GM04503 (cell line): Measurements from ENCODE around the gene PDCL3.

Experiments used
- DNase-seq: peaks from one replicate; pipeline ENCODE4 v3.0.0-alpha.2; 2012; ENCODE audit warnings: low read depth

Gene PDCL3

DNA sequence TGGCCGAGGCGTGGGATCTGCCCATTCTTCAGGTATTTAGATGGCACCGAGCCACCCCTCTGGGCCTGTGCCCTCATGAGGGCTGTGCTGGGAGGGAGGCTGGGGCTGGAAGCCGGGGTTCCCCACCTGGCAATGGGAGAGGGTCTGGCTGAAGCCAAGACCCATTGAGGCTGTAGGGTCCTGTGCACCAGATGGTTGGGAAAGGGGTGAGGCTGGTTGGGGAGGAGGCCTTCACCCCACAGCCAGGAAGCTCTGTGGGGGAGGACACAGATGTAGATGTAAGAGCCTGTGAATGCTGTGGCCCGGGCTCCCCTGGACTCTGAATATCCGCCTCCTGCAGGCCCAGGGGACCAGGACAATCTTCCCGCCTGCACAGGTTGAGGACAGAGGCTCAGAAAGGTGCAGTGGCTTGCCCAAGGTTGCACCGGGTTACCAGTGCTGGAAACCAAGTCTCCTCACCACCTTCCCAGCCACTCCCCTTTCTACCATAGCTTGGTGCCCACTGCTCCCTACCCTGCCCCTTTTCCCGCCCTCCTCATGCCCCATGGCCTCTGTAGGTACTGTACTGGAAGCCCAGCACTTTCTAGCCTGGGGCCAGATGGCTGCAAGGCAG lies 49.7 kb downstream of the PDCL3 start:
- no peak for DNase-seq

GRCh38 chr2:100613719-100614118 lies 50.9 kb downstream of the PDCL3 start:
- no peak for DNase-seq

- DNase-seq = no peak
Measured at GRCh38 chr2:100614455-100615000, 51.7 kb downstream of the PDCL3 start.

GRCh38 chr2:100615471-100615870 lies 52.7 kb downstream of the PDCL3 start:
- no peak for DNase-seq

DNA sequence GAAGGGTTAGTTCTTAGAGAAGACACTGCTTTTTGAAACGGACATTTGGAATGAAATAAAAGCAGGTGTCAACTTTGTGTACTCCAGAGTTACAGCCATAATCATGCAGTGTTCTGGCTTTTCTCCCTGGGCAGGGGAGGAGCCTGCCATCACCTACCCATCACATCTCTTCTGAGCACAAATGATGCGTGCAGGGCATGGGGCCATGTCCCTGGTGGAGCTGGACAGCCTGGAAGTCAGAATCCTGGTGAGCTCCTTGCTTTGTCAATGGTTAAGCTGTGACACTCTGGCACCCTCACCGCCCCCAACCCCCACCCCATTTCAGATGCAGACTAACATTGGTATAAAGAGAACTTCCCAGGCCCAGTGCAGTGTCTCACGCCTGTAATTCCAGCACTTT lies 53.1 kb downstream of the PDCL3 start:
- no peak for DNase-seq

DNA sequence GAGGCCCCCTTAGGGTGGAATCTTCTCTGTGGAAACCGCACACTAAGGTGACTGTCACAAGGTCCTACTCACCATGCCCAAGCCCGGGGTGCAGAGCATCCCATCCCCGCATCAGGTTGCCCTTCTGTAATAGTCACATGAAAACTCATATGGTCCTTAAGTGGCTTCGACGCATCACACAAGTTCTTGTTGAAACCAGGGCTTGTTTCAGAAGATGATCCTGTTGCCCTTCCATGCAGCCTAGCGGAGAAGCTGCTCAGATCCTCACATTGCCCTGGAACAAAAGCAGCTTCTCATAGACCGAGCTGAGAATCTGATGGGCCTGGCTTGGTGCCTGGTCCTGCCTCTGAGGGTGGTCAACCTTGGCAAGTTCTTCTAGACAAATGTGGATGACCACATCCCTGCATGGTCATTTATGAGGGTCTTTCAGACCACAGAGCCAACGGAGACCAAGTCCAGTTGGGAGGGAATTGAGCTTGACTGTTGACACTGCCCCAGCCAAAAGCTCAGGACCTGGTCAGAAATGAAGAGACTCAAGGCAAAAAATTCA lies 54.1 kb downstream of the PDCL3 start:
- DNase-seq = no peak

GRCh38 chr2:100619951-100620350 lies 57.2 kb downstream of the PDCL3 start:
- DNase-seq = no peak

DNA sequence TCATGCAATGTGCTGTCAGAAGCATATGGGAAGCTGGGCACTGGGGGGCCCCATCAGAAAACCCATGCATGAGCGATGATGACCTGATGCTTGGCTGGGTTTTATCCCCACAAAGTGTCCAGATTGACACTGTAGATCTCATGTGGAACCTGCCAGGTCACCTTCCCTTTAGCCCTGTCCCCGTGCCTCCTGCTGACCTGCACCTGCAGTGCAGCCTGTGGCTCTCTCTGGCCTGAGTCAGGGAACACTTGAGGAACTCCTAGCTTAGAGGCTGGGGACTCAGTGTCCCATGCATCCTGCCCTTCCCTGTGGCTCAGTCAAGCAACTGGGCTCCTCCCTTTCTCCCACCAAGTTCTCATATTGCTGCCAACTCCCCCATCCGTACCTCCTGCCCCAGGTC lies 57.7 kb downstream of the PDCL3 start:
- DNase-seq = no peak

GRCh38 chr2:100621371-100621951 lies 58.7 kb downstream of the PDCL3 start:
- DNase-seq = no peak

DNA sequence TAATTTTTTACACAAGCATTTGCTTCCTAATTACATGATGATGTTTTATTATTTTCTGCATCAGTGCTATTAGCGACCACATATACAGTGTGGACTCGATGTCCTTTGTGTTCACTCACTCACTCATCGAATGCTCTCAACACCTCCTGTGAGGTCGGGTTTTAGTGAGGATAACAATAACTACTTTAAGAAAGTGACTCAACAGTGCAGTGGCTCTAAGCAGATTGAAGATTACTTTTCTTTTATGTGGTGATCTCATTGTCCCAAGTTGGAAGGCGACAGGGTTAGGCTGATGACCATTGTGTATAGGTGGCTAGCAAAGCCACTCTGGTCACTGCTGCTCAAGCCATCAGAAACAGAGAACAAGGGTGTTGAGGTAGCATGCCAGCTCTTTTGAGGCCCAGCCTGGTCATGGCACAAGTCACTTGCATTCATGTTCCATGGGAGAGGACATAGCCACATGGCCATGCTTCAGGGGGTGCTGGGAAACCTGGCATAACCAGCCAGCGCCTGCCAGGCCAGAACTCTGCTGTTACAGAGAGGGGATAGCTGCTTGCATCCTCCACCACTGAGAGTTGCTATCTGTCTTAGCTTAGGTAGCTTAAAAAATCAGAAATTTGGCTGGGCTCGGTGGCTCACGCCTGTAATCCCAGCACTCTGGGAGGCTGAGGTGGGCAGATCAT lies 60.4 kb downstream of the PDCL3 start:
- no peak for DNase-seq

GRCh38 chr2:100623930-100624329 lies 61.1 kb downstream of the PDCL3 start:
- no peak for DNase-seq

GRCh38 chr2:100624536-100624935 lies 61.7 kb downstream of the PDCL3 start:
- no peak for DNase-seq

DNA sequence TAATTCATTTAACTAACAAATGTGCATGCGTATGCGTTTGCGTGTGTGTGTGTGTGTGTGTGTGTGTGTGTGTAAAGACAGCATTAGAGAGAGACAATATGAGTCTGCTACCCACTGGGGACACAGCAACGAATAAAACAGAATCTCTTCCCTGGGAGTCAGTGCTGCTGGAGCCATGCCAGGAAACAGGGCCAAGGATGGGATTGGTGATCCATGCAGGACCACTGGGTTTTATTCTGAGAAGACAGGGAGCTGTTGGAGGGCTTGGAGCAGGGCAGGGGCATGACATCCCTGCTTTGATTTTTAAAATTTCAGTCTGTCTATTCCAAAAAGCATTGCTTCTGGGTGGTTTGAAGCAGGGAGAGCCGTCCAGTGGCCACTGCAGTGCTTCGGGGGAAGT lies 62.9 kb downstream of the PDCL3 start:
- no peak for DNase-seq
